ENCODE results near the gene GLB1L.
"Not testable (repeated sequence)": the region's sequence is repeated elsewhere in the genome, so short reads cannot be mapped to it uniquely, and the experiment has no call there.

Gene GLB1L

DNA sequence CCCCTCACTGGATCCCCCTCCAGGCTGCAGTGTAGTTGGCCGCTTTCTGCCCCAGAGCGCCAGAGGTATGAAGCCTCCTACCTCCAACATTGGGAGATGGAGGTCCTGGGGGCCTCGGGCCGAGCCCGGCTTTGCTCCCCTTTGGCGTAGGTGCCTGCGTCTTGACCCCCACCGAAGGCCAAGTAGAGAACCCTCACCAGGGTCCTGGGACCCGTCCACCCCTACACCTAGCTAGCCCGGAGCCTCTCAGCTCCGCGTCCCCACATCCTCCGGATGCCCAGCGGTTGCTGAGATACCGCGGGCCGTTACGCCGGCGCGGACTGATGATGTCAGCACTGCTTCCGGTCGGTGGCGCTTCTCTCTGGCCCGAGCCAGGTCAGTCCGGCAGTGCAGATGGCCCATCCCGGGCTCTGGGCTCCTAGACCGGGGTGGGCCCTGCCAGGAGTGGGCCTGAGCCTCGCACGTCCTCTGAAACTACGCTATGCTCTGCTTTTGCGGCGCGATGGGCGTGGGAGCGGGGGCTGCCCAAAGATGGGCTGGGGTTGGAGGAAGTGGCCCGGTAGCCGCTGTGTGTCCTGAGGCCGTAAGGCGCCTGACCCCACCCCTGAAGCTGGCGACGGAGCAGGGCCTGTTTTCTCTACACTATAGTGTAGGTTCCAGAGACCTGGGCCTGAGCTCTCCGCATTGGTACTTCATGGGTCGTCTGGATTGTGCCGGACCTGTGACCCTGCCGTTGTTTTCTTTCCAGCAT lies at the start of gene GLB1L, which contains the start of gene STK16:
TSS of gene GLB1L (minus strand) at position 297 of the 751 bp plus-strand sequence. CDS start 1,871 bp downstream, outside the sequence.
TSS of gene STK16 (plus strand) at position 332 of the 751 bp plus-strand sequence. CDS start 521 bp downstream, outside the sequence.
- DNase-seq (ENCODE audit: low read depth) = peak; percentile 82

- DNase-seq (ENCODE audit: low read depth) = peak; percentile 63
Observed at GRCh38 chr2:219294356-219295351, 49.4 kb upstream of the GLB1L start.

GRCh38 chr2:219293736-219294231 lies 48.5 kb upstream of the GLB1L start:
- DNase-seq (ENCODE audit: low read depth) = no peak

DNA sequence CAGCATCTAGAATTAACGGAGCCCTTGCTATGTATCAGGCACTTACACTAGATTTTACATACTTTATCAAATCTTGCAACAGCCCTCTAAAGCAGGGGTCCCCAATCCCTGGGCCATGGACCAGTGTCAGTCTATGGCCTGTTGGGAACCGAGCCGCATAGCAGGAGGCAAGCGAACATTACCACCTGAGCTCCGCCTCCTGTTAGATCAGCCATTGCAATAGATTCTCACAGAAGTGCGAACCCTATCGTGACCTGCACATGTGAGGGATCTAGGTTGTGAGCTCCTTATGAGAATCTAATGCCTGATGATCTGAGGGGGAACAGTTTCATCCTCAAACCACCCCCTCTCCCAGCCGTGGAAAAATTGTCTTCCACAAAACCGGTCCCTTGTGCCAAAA lies 47.4 kb upstream of the GLB1L start:
- DNase-seq (ENCODE audit: low read depth) = no peak

DNA sequence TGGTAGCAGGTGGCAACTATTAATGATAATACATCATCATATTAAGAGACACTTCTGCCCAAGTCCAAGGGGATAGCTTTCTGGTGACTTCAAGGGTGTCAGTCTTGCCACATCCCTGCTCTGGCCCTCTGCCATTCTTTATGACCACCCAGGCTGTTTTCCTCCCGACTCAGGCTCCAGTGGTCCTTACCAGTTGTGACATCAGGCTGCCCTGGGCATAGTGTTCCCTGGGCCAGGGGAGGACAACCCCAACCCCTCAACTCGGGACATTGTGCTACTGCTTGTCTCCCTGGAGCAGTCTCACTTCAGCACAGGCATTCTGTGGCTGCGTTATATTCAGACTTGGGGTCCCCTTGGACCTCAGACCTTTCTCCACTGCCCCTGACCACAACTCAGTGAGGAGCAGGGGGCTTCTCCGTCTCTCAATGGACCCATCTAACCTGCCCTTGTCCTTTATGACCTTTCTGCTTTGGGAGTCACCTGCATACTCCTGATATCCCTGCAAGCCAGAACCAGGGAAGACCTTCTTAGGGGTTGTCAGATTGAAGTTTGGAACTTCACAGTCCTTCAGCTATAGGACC lies 46.8 kb upstream of the GLB1L start:
- no peak for DNase-seq (ENCODE audit: low read depth)

GRCh38 chr2:219291394-219291793 lies 46.1 kb upstream of the GLB1L start:
- DNase-seq (ENCODE audit: low read depth) = no peak

DNA sequence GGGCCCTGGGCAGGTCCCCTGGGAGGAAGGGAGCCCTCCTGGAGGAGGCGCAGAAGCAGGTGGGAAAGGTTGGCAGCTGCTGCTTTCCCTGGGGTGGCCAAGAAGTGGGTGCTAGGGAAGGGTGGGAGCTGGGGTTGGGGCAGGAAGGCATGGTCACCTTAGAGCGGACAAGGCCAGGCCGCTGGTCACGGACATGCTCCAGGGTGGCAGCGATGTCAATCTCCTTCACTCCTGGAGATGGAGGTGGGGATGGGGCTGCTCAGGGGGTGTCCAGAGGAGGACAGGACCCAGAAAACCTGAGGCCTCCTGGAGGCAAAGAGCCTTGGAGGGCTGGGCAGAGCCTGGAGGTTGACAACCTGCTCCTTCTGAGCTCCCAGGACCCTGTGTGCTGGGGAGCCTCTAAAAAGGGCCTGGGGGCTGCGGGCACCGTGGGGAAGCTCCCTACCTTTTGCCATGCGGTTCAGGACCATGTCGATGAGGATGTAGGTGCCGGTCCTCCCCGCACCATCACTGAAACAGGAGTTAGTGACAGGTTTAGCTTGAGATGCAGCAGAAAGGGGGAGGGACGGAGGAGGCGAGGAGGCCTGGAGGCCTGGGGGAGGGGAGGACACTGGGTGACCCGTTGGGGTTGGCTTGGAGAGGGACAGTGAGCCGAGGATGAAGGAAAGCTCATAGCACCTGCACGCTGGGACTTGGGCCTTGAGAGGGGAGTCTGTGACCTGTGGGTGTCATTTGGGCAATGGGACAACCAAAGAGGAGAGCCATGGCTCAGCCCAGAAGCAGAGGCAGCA lies 45.3 kb upstream of the GLB1L start:
- no peak for DNase-seq (ENCODE audit: low read depth)

DNA sequence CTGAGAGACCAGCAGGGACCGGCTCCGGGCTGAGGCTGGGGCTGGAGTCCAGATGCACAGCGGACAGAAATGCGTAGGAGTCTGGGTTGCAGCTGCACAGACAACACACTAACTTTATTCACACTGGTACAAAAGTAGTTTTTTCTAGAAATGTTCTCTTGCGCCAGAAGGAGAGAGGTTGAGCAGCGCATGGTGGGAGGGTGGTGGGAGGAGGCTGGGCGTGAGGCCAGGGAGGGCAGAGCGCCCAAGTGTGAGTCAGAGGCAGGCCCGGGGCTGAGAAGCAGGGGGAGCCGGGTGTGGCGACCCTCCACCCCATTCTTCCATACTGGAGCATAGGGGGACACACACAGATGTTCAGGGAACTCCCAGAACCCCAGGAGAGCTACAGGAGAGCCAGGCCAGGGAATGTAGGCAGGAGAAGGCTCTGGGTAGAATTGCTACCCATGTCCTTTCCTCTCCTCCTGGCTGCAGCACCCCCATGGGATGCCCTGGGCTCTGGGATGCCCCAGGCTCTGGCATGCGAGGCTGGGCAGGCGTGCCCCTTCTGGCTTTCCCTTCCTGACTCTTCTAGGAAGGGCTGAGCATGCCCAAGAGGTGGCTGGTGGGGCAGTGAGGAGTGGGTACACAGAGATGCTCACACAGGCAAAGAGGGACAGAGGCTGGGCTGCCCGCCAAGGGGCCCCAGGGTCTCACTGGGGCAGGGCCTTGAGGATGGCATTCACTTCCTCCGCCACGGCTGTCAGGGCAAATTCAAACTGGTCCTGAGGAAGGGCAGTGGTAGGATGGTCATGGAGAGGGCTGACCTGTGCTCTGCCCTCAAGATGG lies 44.5 kb upstream of the GLB1L start:
- DNase-seq (ENCODE audit: low read depth) = peak; percentile 92

DNA sequence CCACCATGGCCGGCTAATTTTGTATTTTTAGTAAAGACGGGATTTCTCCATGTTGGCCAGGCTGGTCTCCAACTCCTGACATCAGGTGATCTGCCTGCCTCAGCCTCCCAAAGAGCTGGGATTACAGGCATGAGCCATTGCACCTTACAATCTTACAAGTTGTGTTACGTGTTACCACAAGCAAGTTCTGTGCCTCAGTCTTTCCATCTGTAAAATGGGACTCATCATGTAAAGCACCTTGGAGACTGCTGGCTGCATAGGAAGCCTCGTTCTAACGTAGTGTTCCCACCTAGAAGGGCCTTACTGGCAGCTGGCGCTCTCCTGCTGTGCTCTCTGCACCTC lies 43.9 kb upstream of the GLB1L start:
- DNase-seq (ENCODE audit: low read depth) = no peak

GRCh38 chr2:219287580-219288265 lies 42.5 kb upstream of the GLB1L start:
- DNase-seq (ENCODE audit: low read depth) = no peak

- DNase-seq (ENCODE audit: low read depth) = not testable (repeated sequence)
Observed at GRCh38 chr2:219287116-219287440, 41.8 kb upstream of the GLB1L start.

DNA sequence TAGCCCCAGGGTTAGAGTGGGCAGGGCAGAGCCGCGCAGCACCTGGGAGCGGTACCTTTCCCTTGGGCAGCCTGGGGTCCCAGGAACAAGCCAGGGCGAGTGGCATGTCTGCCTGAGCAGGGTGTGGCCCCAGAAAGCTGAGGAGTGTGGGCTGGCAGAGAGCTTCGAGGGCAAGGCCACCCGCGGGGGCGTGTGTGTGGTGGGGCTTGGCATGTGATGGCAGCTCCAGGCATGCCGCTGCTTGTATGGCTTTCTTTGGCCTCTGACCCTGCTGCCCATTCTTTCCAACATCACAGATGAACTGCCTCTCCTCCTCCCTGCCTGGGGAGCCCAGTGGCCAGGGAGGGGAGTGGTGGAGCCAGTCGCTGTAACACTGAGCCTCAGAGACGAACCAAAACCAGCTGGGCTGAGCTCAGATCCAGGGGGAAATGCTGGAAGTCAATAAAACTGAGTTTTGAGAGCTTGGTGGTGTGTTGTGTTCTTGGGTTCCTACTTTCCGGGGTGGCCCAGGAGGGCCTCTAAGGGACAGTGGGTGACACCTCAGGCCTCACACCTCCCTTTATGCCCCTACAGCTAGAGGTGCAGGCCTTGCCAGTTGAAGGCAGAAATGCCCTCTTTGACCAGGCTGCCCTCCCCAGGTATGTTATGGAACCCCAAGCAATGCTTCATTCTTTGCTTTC lies 41.3 kb upstream of the GLB1L start:
- peak; percentile 17 for DNase-seq (ENCODE audit: low read depth)

GRCh38 chr2:219285894-219286425 lies 40.7 kb upstream of the GLB1L start:
- DNase-seq (ENCODE audit: low read depth) = peak; percentile 72

GRCh38 chr2:219285373-219285735 lies 40.1 kb upstream of the GLB1L start:
- DNase-seq (ENCODE audit: low read depth) = no peak

DNA sequence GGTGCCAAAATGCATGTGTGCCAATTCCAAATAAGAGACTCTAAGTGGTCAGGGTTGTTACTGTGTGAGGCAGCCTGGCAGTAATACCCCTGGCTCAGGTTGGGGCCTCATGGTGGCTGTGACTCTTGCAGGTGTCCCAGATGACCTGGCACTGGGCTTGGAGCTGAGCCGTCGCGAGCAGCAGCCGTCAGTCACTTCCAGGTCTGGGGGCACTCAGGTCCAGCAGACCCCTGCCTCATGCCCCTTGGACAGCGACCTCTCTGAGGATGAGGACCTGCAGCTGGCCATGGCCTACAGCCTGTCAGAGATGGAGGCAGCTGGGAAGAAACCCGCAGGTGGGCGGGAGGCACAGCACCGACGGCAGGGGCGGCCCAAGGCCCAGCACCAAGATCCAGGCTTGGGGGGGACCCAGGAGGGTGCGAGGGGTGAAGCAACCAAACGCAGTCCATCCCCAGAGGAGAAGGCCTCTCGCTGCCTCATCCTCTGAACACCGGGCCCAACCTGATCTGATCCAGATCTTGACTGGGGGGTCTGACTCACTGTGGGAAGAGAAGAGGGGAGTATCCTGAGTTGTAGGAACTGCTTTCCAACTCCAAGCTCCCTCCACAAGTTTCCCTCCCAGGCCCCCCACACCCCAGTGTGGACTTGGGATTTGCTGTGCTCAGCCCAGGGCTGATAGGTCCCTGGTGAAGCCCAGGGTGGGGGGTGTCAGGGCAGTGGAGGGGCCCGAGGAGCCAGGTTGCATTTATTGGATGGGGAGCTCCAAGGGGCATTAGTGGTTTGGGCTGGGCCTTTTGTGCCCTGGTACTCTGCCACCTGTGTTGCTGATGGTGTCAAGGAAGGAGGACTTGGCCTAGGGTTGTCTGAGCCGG lies 39.5 kb upstream of the GLB1L start:
- no peak for DNase-seq (ENCODE audit: low read depth)

DNA sequence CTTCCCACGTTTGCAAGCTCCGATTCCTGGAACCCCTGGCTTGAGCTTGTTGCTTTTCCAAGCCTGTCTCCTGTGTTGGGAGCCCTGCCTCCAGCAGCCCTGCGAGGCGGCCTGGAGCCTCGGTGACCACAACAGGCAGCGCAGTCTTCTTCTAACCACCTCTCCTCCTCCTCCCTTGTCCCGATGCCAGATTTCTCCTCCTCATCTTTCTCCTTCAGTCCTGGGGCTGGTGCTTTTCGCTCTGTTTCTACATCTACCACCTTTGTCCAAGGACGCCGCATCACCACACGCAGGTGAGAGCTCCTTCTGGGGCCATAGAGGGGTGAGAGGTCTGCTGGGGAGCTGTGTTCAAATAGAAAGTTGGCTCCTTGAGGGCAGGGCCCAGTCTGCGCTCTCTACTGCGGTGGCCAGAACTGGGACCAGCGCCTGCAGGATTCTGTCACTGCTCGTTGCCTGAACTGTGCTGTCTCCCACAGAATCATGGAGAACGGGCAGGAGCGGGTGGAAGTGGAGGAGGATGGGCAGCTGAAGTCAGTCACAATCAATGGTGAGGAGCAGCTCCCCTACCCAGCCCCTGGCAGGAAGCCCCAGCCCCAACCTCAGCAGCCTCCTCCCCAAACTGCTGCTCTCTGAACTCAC lies 37.8 kb upstream of the GLB1L start:
- DNase-seq (ENCODE audit: low read depth) = no peak

DNA sequence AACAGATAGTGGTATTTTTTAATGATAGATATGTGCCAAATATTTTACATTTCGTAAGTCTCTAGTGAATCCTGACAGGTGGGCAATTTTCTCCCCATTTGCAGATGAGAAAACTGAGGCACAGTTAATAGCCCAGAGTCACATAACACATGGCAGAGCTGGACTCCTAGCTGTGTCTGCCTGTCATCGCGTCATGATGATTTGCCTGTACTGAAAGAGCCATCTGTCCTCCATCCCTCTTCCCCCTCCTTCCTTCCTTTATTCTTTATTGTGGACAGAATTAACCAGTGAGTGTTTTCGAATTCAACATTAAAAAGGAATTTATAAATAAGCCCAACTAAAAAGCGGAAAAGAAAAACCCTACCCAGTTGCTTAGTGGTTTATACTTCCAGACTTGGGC lies 37.1 kb upstream of the GLB1L start:
- DNase-seq (ENCODE audit: low read depth) = no peak

GRCh38 chr2:219281588-219281987 lies 36.3 kb upstream of the GLB1L start:
- no peak for DNase-seq (ENCODE audit: low read depth)
